GM12878 (cell line): ENCODE data around the gene FKBP9. TPM values are rescaled to one million over a fixed set of nuclear protein-coding genes. Genes with fewer than 3 reads are reported as not detected.

Source experiments
- ATAC-seq: fragments of 200-7000 bp; cut with Tn5 transposase; 3 replicates; pipeline ENCODE4 v1.9.1; 2020; ENCODE audit warnings: mild to moderate bottlenecking, moderate library complexity
- BruUV-seq: library from RNA; stranded (reverse); fragments of 400-500 nt; replicated peaks from 2 replicates; lab custom pipeline; 2021; lab: Mats Ljungman, UMichigan
- CTCF ChIA-PET: fragments of 300-600 bp; sonication (Branson Sonifier 250); formaldehyde crosslinking; extraction: SDS; loops from one replicate; lab custom pipeline; 2021; ENCODE audit warnings: inconsistent platforms; lab: Yijun Ruan, JAX
- POLR2A ChIA-PET: fragments of 350-600 bp; formaldehyde crosslinking; extraction: SDS; loops from one replicate; lab custom pipeline; 2021; ENCODE audit warnings: inconsistent platforms; lab: Charles Lee
- RAD21 ChIA-PET: fragments of 300-600 bp; sonication (Branson Sonifier 250); formaldehyde crosslinking; loops from one replicate; lab custom pipeline; 2023; ENCODE audit warnings: antibody characterized with exemption; ENCODE audit not compliant: unreplicated experiment; lab: Charles Lee
- SMC1A ChIA-PET: fragments of 300-600 bp; sonication (Branson Sonifier 250); formaldehyde crosslinking; loops from one replicate; lab custom pipeline; 2023; ENCODE audit not compliant: unreplicated experiment, uncharacterized antibody; lab: Charles Lee
- DNase-seq: peaks from one replicate; pipeline ENCODE4 v3.0.0-alpha.2; 2011; ENCODE audit warnings: low read depth, low spot score
- FAIRE-seq: peaks from 3 replicates; lab custom pipeline; 2011; peaks lifted over from hg19 to GRCh38; lab: Jason Lieb, UNC
- H2AFZ ChIP-seq: 2 replicates; pipeline ENCODE4 v1.6.0; 2011; ENCODE audit warnings: low read depth, low read length, control low read depth; ENCODE audit not compliant: control insufficient read depth
- H3K27ac ChIP-seq: 2 replicates; pipeline ENCODE4 v1.5.1; 2011; ENCODE audit warnings: control low read depth; ENCODE audit not compliant: control insufficient read depth, insufficient read depth
- H3K27me3 ChIP-seq, 2 experiments: replicated peaks in 1 of 2; 2 replicates each; pipeline versions ENCODE4 v1.6.0 to v1.6.1; 2011; ENCODE audit warnings: low read length in 1 of 2; ENCODE audit not compliant: control insufficient read depth in 2 of 2, insufficient read depth in 2 of 2
- H3K36me3 ChIP-seq, 2 experiments: 2 replicates each; pipeline ENCODE4 v1.5.1; 2011; ENCODE audit warnings: low read length in 1 of 2; ENCODE audit not compliant: control insufficient read depth in 2 of 2, insufficient read depth in 2 of 2
- H3K4me1 ChIP-seq: 2 replicates; pipeline ENCODE4 v1.6.1; 2011; ENCODE audit warnings: mild to moderate bottlenecking, low read length, moderate library complexity, mixed read lengths; ENCODE audit not compliant: control insufficient read depth, insufficient read depth
- H3K4me2 ChIP-seq: 2 replicates; pipeline ENCODE4 v1.6.0; 2011; ENCODE audit warnings: control low read depth; ENCODE audit not compliant: control insufficient read depth, insufficient read depth
- H3K4me3 ChIP-seq: fragments of 200-600 bp; sonication (generic); 2 replicates; pipeline ENCODE4 v1.5.1; 2016
- H3K79me2 ChIP-seq: 2 replicates; pipeline ENCODE4 v1.6.0; 2011; ENCODE audit warnings: low read length; ENCODE audit not compliant: control insufficient read depth, insufficient read depth
- H3K9ac ChIP-seq: 2 replicates; pipeline ENCODE4 v1.8.0; 2011; ENCODE audit warnings: low read length, control low read depth, mixed read lengths; ENCODE audit not compliant: control insufficient read depth, insufficient read depth
- H3K9me3 ChIP-seq: replicated peaks from 3 replicates; pipeline ENCODE4 v1.5.1; 2011; ENCODE audit warnings: mild to moderate bottlenecking, low read length; ENCODE audit not compliant: control insufficient read depth, insufficient read depth
- H4K20me1 ChIP-seq: 2 replicates; pipeline ENCODE4 v1.6.0; 2011; ENCODE audit not compliant: control insufficient read depth, insufficient read depth
- ATF3 ChIP-seq: IDR thresholded peaks from 2 replicates; pipeline ENCODE4 v1.6.1; 2011; ENCODE audit warnings: low read depth, mild to moderate bottlenecking, low read length, moderate library complexity, borderline replicate concordance; ENCODE audit errors: extremely low read depth
- E4F1 ChIP-seq: fragments of 450-650 bp; IDR thresholded peaks from 2 replicates; pipeline ENCODE4 v1.6.1; 2018; ENCODE audit warnings: borderline replicate concordance, mild to moderate bottlenecking; ENCODE audit not compliant: partially characterized antibody
- GATAD2B ChIP-seq: fragments of 450-650 bp; conservative IDR thresholded peaks from 2 replicates; pipeline ENCODE4 v1.6.1; 2017; ENCODE audit warnings: low read depth, mild to moderate bottlenecking, moderate library complexity
- HDAC2 ChIP-seq: fragments of 200-600 bp; sonication (generic); IDR thresholded peaks from 2 replicates; pipeline ENCODE4 v1.6.1; 2017
- LARP7 ChIP-seq: fragments of 450-650 bp; IDR thresholded peaks from 2 replicates; pipeline ENCODE4 v1.6.1; 2017; ENCODE audit warnings: mild to moderate bottlenecking
- MTA3 ChIP-seq: IDR thresholded peaks from 2 replicates; pipeline ENCODE4 v1.6.1; 2012; ENCODE audit warnings: low read length, inconsistent platforms, borderline replicate concordance
- PAX5 ChIP-seq: IDR thresholded peaks from 2 replicates; pipeline ENCODE4 v1.6.1; 2011; ENCODE audit warnings: low read depth, low read length, borderline replicate concordance
- POLR2AphosphoS2 ChIP-seq: IDR thresholded peaks from 2 replicates; pipeline ENCODE4 v1.6.1; 2011; ENCODE audit warnings: low read depth, mild to moderate bottlenecking, low read length, improper control_type of control experiment, moderate library complexity
- RCOR1 ChIP-seq: conservative IDR thresholded peaks from 2 replicates; pipeline ENCODE4 v1.6.1; 2012; ENCODE audit warnings: low read depth, low read length, improper control_type of control experiment
- TCF3 ChIP-seq: IDR thresholded peaks from 2 replicates; pipeline ENCODE4 v1.6.1; 2012; ENCODE audit warnings: low read depth, mild to moderate bottlenecking, low read length, borderline replicate concordance; ENCODE audit not compliant: insufficient read depth
- ZZZ3 ChIP-seq: IDR thresholded peaks from 2 replicates; pipeline ENCODE4 v1.6.1; 2011; ENCODE audit warnings: low read depth; ENCODE audit not compliant: control insufficient read depth, insufficient read length
- WGBS: methylation state at CpG from one replicate; pipeline ENCODE4 v1.1.6; 2016; ENCODE audit warnings: low lambda C conversion rate; ENCODE audit not compliant: insufficient replicate concordance, insufficient coverage; ENCODE audit errors: missing lambda C conversion rate; 5-methylcytosine and 5-hydroxymethylcytosine counted together
- in situ Hi-C: fragments of 300-500 bp; cut with MboI; formaldehyde crosslinking; loops from 9 replicates; pipeline ENCODE4 v1.14.3; 2018; ENCODE audit warnings: mixed read lengths
- intact Hi-C: fragments of 100-400 bp; cut with micrococcal nuclease; formaldehyde crosslinking; loops from one replicate; pipeline ENCODE4 v1.14.2; 2022; ENCODE audit not compliant: unreplicated experiment
- polyA plus RNA-seq, 11 experiments: library from polyadenylated mRNA; depleted of rRNA in 4 of 11; unstranded in 6 of 11; stranded (reverse) in 5 of 11; fragments of >200 nt; fragmentation: Nextera tagmentation in 4 of 11; fragmentation: Illumina TruSeq in 1 of 11; extraction: Ambion mirVana in 4 of 11; extraction: Trizol in 1 of 11; gene quantifications; 1 replicate in 1 of 11; 2 replicates in 10 of 11; pipeline versions ENCODE4 v1.2.1 to v1.2.3, GENCODE V29; 2011 to 2016; ENCODE audit warnings: inconsistent platforms in 2 of 11, missing spikeins in 2 of 11, low read depth in 1 of 11
- total RNA-seq, 4 experiments: library from RNA; depleted of rRNA in 3 of 4; stranded (reverse); fragments of >200 nt in 3 of 4; fragmentation: Illumina TruSeq in 1 of 4; extraction: Trizol in 1 of 4; gene quantifications; 2 replicates each; pipeline versions ENCODE4 v1.2.1 to v1.2.3, GENCODE V29; 2013 to 2021
- TF ChIP-seq, protein P1 (sequence below): fragments of 450-650 bp; IDR thresholded peaks from 2 replicates; pipeline ENCODE4 v1.6.1; 2017; ENCODE audit warnings: low read depth, mild to moderate bottlenecking, moderate library complexity

Gene FKBP9
- total and polyA plus RNA-seq, 10 of the 15 experiments (the other 5 are each of a cell fraction or from before 2014, with no cell fraction given) = 0.04 to 6.6 (median 2.6) TPM

GRCh38 chr7:32914184-32914583, 43.1 kb upstream of the FKBP9 start:
- CTCF ChIA-PET = interaction anchor here (1.0 kb wide), 1 partner anchor 68 kb away, joined by 5 read pairs; no protein-coding TSS in a partner anchor
- in situ Hi-C loops = no loop called here
- no peak for FAIRE-seq

More at GRCh38 chr7:32914184-32914583, 43.1 kb upstream of the FKBP9 start:
- no peak for TF ChIP-seq GATAD2B
- no peak for TF ChIP-seq E4F1
- no peak for TF ChIP-seq PAX5
- no peak for TF ChIP-seq TCF3
- no peak for TF ChIP-seq MTA3
- TF ChIP-seq, protein P1, sequence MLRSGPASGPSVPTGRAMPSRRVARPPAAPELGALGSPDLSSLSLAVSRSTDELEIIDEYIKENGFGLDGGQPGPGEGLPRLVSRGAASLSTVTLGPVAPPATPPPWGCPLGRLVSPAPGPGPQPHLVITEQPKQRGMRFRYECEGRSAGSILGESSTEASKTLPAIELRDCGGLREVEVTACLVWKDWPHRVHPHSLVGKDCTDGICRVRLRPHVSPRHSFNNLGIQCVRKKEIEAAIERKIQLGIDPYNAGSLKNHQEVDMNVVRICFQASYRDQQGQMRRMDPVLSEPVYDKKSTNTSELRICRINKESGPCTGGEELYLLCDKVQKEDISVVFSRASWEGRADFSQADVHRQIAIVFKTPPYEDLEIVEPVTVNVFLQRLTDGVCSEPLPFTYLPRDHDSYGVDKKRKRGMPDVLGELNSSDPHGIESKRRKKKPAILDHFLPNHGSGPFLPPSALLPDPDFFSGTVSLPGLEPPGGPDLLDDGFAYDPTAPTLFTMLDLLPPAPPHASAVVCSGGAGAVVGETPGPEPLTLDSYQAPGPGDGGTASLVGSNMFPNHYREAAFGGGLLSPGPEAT = no peak
- TF ChIP-seq LARP7 = no peak
- TF ChIP-seq HDAC2 = no peak
- TF ChIP-seq POLR2AphosphoS2 = no peak
- no peak for TF ChIP-seq ZZZ3
- no peak for TF ChIP-seq RCOR1
- TF ChIP-seq ATF3 = no peak
- SMC1A ChIA-PET = interaction anchor here (2.3 kb wide), 1 partner anchor 68 kb away, joined by 6 read pairs; no protein-coding TSS in a partner anchor
- Histone ChIP-seq H3K4me2 (no peak overlapping the region), H3K9ac (no peak overlapping the region), H3K27me3 (no peaks in the 10 kb centered on the region), H4K20me1 (no peaks in the 10 kb centered on the region), H3K9me3 (no peaks in the 10 kb centered on the region), H3K4me1 (no peaks in the 10 kb centered on the region), H3K27ac (no peak overlapping the region), H3K36me3 (no peaks in the 10 kb centered on the region), H3K79me2 (no peaks in the 10 kb centered on the region), H3K4me3 (no peak overlapping the region), H2AFZ (no peak overlapping the region)
- no TSS peak for BruUV-seq
- DNase-seq = no peak
- WGBS = 100% methylated on average over 1 of the region's 1 CpG
- ATAC-seq = no peak
- intact Hi-C loops = no loop called here
- POLR2A ChIA-PET = no interaction called here
- RAD21 ChIA-PET = no interaction called here
